Skeletal muscle tissue (tissue), 4 donors: ENCODE data around the gene TDRD9. TPM values are rescaled to one million over a fixed set of nuclear protein-coding genes. Genes with fewer than 3 reads are reported as not detected.

Source experiments
- H3K27ac ChIP-seq: one replicate; pipeline ENCODE4 v1.7.0; 2013; ENCODE audit warnings: mild to moderate bottlenecking, low read depth, low read length, inconsistent platforms
- H3K27me3 ChIP-seq, 3 donors: one replicate each; pipeline ENCODE4 v1.7.0; 2013; ENCODE audit warnings: low read length in 3 of 3; ENCODE audit not compliant: control insufficient read depth in 3 of 3, insufficient read depth in 3 of 3
- H3K36me3 ChIP-seq, 3 donors: one replicate each; pipeline ENCODE4 v1.7.0; 2013; ENCODE audit warnings: low read length in 3 of 3; ENCODE audit not compliant: control insufficient read depth in 3 of 3, insufficient read depth in 3 of 3
- H3K4me1 ChIP-seq, 3 donors: one replicate each; pipeline ENCODE4 v1.7.0; 2013; ENCODE audit warnings: low read length in 3 of 3, mild to moderate bottlenecking in 3 of 3; ENCODE audit not compliant: control insufficient read depth in 3 of 3, insufficient read depth in 3 of 3
- H3K4me3 ChIP-seq, 3 donors: one replicate each; pipeline ENCODE4 v1.7.0; 2013; ENCODE audit warnings: low read length in 3 of 3
- H3K9ac ChIP-seq, 3 donors: one replicate each; pipeline ENCODE4 v1.7.0; 2013; ENCODE audit warnings: low read length in 3 of 3, mild to moderate bottlenecking in 3 of 3, moderate library complexity in 2 of 3, low read depth in 1 of 3
- H3K9me3 ChIP-seq, 3 donors: one replicate each; pipeline ENCODE4 v1.7.0; 2013; ENCODE audit warnings: low read length in 3 of 3; ENCODE audit not compliant: control insufficient read depth in 3 of 3
- total RNA-seq: library from RNA; depleted of rRNA; stranded (reverse); fragments of >200 nt; gene quantifications from one replicate; pipeline ENCODE4 v1.2.3, GENCODE V29; 2014
- donor health status: Osteomylitis.

Gene TDRD9
- total RNA-seq, 1 donor from 2014 or later = 0.52 TPM

GRCh38 chr14:104016873-104017650 is 88.8 kb downstream of the TDRD9 start:
- Histone ChIP-seq H3K27me3 (peaks cover 0 to 7% (median 0%) of the 10 kb centered on the region in 3 donors), H3K27ac (no peak overlapping the region), H3K9ac (no peak overlapping the region), H3K4me3 (no peak overlapping the region), H3K36me3 (no peaks in the 10 kb centered on the region), H3K9me3 (no peaks in the 10 kb centered on the region), H3K4me1 (peaks cover 0 to 3% (median 0%) of the 10 kb centered on the region in 3 donors)

- Histone ChIP-seq H3K27ac (no peak overlapping the region), H3K4me1 (peaks cover 4 to 7% (median 4%) of the 10 kb centered on the region in 3 donors), H3K9me3 (no peaks in the 10 kb centered on the region)
Observed at GRCh38 chr14:104019029-104019428, 90.8 kb downstream of the TDRD9 start.

GRCh38 chr14:104019806-104020205 is 91.5 kb downstream of the TDRD9 start:
- peaks cover 0 to 7% (median 0%) of the 10 kb centered on the region in 3 donors for H3K27me3 ChIP-seq
- H3K4me1 ChIP-seq = peaks cover 4 to 7% (median 4%) of the 10 kb centered on the region in 3 donors
- H3K27ac ChIP-seq = no peak overlapping the region
- H3K36me3 ChIP-seq = no peaks in the 10 kb centered on the region
- no peaks in the 10 kb centered on the region for H3K9me3 ChIP-seq
- no peak overlapping the region for H3K4me3 ChIP-seq
- no peak overlapping the region for H3K9ac ChIP-seq

More at GRCh38 chr14:104019029-104019428, 90.8 kb downstream of the TDRD9 start:
- no peaks in the 10 kb centered on the region for H3K36me3 ChIP-seq
- H3K4me3 ChIP-seq = no peak overlapping the region
- no peak overlapping the region for H3K9ac ChIP-seq
- H3K27me3 ChIP-seq = peaks cover 0 to 7% (median 0%) of the 10 kb centered on the region in 3 donors

DNA sequence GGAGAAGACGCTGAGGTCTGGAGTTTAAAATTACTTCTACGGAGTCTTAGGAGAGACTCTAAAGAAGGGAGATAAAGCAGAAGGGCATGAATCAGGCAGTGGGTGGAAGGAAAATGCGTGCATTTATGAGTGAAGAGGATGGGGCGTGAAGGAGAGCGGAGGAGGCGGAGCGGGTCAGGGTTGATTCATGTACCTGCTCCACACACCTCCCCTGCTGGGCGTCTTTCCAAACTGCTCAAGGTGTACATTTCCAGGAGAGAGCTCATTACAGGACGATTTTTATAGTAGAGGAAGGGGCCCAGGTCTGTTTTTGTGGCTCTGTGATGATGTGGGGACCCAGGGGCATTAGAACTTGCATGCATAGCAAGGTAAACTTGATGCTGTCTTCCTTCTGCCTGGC is 92.2 kb downstream of the TDRD9 start:
- Histone ChIP-seq H3K4me3 (no peak overlapping the region), H3K27ac (no peak overlapping the region), H3K4me1 (peaks cover 4 to 7% (median 4%) of the 10 kb centered on the region in 3 donors), H3K9me3 (no peaks in the 10 kb centered on the region), H3K27me3 (peaks cover 0 to 7% (median 0%) of the 10 kb centered on the region in 3 donors), H3K9ac (no peak overlapping the region), H3K36me3 (no peaks in the 10 kb centered on the region)

DNA sequence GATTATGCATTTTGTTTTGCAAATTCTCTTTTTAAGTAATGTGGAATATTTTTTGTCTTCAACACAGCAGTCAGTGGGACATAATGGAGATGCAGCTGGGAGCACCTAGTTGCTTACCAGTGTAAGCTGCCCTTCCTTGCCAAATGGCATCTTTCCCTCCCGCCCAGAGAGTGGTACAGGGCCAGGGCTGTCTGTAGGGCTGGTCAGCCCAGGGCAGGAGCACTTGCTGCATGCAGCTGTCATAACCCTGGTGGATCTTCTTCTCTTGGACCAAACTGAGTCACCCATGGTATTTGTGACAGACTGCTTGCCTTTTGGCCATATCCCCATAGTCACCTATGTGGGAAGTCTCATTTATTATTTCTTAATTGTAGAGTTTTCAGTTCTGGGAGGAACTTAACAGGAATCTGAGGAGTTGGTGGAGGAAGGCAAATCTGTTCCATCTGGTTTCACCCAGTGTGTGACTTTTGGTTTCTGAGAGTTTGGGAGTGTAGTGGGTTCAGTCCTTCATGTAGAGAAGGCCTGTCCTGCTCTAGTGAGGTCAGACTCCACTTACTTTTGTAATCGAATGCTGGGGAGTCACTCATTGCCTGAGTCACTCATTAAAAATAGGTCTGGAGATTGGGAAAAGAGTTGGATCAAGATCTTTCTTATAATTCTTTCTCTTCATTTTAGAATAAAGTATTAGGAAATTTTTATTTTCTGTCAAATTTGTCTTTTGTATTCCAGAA is 95.2 kb downstream of the TDRD9 start:
- Histone ChIP-seq H3K9ac (no peak overlapping the region), H3K27me3 (peaks cover 0 to 7% (median 0%) of the 10 kb centered on the region in 3 donors), H3K4me3 (no peak overlapping the region), H3K27ac (no peak overlapping the region), H3K36me3 (no peaks in the 10 kb centered on the region), H3K9me3 (no peaks in the 10 kb centered on the region), H3K4me1 (peaks cover 2 to 7% (median 4%) of the 10 kb centered on the region in 3 donors)

- Histone ChIP-seq H3K4me1 (peaks cover 2 to 7% (median 4%) of the 10 kb centered on the region in 3 donors), H3K27me3 (no peaks in the 10 kb centered on the region), H3K4me3 (no peak overlapping the region), H3K9me3 (no peaks in the 10 kb centered on the region), H3K36me3 (no peaks in the 10 kb centered on the region), H3K9ac (no peak overlapping the region), H3K27ac (no peak overlapping the region)
Observed at GRCh38 chr14:104025534-104025933, 97.3 kb downstream of the TDRD9 start.

GRCh38 chr14:104026024-104026423 is 97.8 kb downstream of the TDRD9 start:
- Histone ChIP-seq H3K9me3 (no peaks in the 10 kb centered on the region), H3K9ac (no peak overlapping the region), H3K4me3 (no peak overlapping the region), H3K27me3 (no peaks in the 10 kb centered on the region), H3K27ac (no peak overlapping the region), H3K36me3 (no peaks in the 10 kb centered on the region), H3K4me1 (peaks cover 2 to 7% (median 4%) of the 10 kb centered on the region in 3 donors)

DNA sequence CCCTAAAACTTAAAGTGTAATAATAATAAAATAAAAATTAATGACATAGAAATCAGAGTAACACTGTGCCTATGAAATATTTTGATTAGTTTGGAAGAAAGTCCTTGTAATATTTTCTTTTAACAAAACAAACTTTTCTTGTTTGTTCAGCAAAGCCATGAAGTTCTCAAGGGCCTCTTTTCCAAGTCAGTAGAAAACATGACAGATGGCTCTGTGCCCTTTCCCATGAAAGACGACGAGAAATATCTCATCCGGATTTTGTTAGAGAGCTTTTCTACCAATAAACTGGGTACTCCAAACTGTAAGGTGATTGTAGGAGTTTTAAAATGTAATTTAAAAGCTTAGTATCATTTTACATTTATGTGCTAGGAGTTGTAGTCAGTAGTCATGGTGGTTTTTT is 102.7 kb downstream of the TDRD9 start:
- H3K4me3 ChIP-seq = no peak overlapping the region
- no peaks in the 10 kb centered on the region for H3K9me3 ChIP-seq
- no peak overlapping the region for H3K27ac ChIP-seq
- no peaks in the 10 kb centered on the region for H3K4me1 ChIP-seq
- H3K36me3 ChIP-seq = no peaks in the 10 kb centered on the region
- no peak overlapping the region for H3K9ac ChIP-seq
- peaks cover 4 to 14% (median 7%) of the 10 kb centered on the region in 3 donors for H3K27me3 ChIP-seq

GRCh38 chr14:104031384-104031783 is 103.1 kb downstream of the TDRD9 start:
- H3K27me3 ChIP-seq = peaks cover 7 to 16% (median 7%) of the 10 kb centered on the region in 3 donors
- H3K4me3 ChIP-seq = no peak overlapping the region
- no peak overlapping the region for H3K9ac ChIP-seq
- H3K4me1 ChIP-seq = no peaks in the 10 kb centered on the region
- no peak overlapping the region for H3K27ac ChIP-seq
- no peaks in the 10 kb centered on the region for H3K9me3 ChIP-seq
- H3K36me3 ChIP-seq = no peaks in the 10 kb centered on the region
